MM.1S (cell line): Measurements from ENCODE around the gene ADAM11.

Source experiments
- CTCF ChIP-seq: fragments of 300-600 bp; sonication (generic); IDR thresholded peaks from 2 replicates; pipeline ENCODE4 v1.5.1; 2016; ENCODE audit warnings: antibody characterized with exemption, low read length, mixed read lengths
- EZH2 ChIP-seq: fragments of 300-600 bp; sonication (generic); optimal IDR thresholded peaks from 2 replicates; pipeline ENCODE3; 2017; ENCODE audit warnings: low read depth, mild to moderate bottlenecking, antibody characterized with exemption, low read length, mixed read lengths

- TF ChIP-seq CTCF: no peak
- TF ChIP-seq EZH2: no peak
Observed at GRCh38 chr17:44736551-44737240, 22.1 kb upstream of the ADAM11 start.
